ENCODE measurements around the gene EPHA10.

The EPHA10 gene

GRCh38 chr1:37723072-37723389 lies 41.9 kb downstream of the EPHA10 start (continued):
- TF ChIP-seq, protein P1, sequence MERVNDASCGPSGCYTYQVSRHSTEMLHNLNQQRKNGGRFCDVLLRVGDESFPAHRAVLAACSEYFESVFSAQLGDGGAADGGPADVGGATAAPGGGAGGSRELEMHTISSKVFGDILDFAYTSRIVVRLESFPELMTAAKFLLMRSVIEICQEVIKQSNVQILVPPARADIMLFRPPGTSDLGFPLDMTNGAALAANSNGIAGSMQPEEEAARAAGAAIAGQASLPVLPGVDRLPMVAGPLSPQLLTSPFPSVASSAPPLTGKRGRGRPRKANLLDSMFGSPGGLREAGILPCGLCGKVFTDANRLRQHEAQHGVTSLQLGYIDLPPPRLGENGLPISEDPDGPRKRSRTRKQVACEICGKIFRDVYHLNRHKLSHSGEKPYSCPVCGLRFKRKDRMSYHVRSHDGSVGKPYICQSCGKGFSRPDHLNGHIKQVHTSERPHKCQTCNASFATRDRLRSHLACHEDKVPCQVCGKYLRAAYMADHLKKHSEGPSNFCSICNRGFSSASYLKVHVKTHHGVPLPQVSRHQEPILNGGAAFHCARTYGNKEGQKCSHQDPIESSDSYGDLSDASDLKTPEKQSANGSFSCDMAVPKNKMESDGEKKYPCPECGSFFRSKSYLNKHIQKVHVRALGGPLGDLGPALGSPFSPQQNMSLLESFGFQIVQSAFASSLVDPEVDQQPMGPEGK (CRISPR knock-in tag; IDR thresholded peaks at IDR 0.05; ENCODE audit: borderline replicate concordance): no peak
- TF ChIP-seq SNAI2 (CRISPR knock-in tag; IDR thresholded peaks at IDR 0.05) (no peak), TOX (CRISPR knock-in tag; IDR thresholded peaks at IDR 0.05; ENCODE audit: borderline replicate concordance) (no peak)

GRCh38 chr1:37722181-37723071 lies 42.5 kb downstream of the EPHA10 start:
- ATAC-seq: no peak
- TF ChIP-seq ZC3H10 (CRISPR knock-in tag; IDR thresholded peaks at IDR 0.05) (no peak), ZFP30 (CRISPR knock-in tag; IDR thresholded peaks at IDR 0.05) (no peak), ZNF8 (CRISPR knock-in tag; IDR thresholded peaks at IDR 0.05) (no peak), PPARA (CRISPR knock-in tag; IDR thresholded peaks at IDR 0.05; ENCODE audit: borderline replicate concordance) (no peak), TCF4 (CRISPR knock-in tag; IDR thresholded peaks at IDR 0.05; ENCODE audit: borderline replicate concordance) (no peak), ARNTL (CRISPR knock-in tag; IDR thresholded peaks at IDR 0.05; ENCODE audit: borderline replicate concordance, low read depth) (no peak), TOX (CRISPR knock-in tag; IDR thresholded peaks at IDR 0.05; ENCODE audit: borderline replicate concordance) (no peak), CREB5 (CRISPR knock-in tag; IDR thresholded peaks at IDR 0.05; ENCODE audit: low read depth) (no peak), POU6F1 (CRISPR knock-in tag; IDR thresholded peaks at IDR 0.05; ENCODE audit: borderline replicate concordance, low read depth) (no peak)

DNA sequence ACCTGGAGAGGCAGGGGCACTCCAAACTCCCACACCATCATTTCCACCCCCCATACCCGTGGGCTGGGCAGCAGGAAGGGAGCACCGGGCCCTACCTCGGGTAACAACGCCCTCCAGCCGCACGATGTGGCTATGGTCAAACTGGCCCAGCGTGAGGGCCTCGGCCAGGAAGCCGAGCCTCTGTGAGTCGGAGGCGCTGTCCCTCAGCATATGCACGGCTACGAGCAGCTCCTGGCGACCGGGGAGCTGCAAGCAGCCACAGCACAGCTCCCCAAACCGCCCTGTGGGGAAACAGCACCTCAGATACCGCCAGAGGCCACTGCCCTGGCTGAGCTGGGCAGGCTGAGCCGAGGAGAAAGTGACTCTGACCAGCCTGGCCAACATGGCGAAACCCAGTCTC lies 43.4 kb downstream of the EPHA10 start:
- TF ChIP-seq CSDC2 (CRISPR knock-in tag; IDR thresholded peaks at IDR 0.05) (no peak), ZFP3 (CRISPR knock-in tag; IDR thresholded peaks at IDR 0.05) (no peak), TCF4 (CRISPR knock-in tag; IDR thresholded peaks at IDR 0.05; ENCODE audit: borderline replicate concordance) (no peak), TOX (CRISPR knock-in tag; IDR thresholded peaks at IDR 0.05; ENCODE audit: borderline replicate concordance) (no peak), ZNF8 (CRISPR knock-in tag; IDR thresholded peaks at IDR 0.05) (no peak), ZNF565 (CRISPR knock-in tag; conservative IDR thresholded peaks at IDR 0.05; ENCODE audit: low read depth) (no peak), POU6F1 (CRISPR knock-in tag; IDR thresholded peaks at IDR 0.05; ENCODE audit: borderline replicate concordance, low read depth) (no peak), OSR1 (CRISPR knock-in tag; IDR thresholded peaks at IDR 0.05) (no peak), ISL1 (CRISPR knock-in tag; IDR thresholded peaks at IDR 0.05) (no peak), ZC3H10 (CRISPR knock-in tag; IDR thresholded peaks at IDR 0.05) (no peak), GLIS3 (CRISPR knock-in tag; IDR thresholded peaks at IDR 0.05) (no peak), BACH2 (CRISPR knock-in tag; IDR thresholded peaks at IDR 0.05; ENCODE audit: borderline replicate concordance) (no peak)
- TF ChIP-seq, protein P1 (CRISPR knock-in tag; IDR thresholded peaks at IDR 0.05; ENCODE audit: borderline replicate concordance): no peak
- TF ChIP-seq, protein P2, sequence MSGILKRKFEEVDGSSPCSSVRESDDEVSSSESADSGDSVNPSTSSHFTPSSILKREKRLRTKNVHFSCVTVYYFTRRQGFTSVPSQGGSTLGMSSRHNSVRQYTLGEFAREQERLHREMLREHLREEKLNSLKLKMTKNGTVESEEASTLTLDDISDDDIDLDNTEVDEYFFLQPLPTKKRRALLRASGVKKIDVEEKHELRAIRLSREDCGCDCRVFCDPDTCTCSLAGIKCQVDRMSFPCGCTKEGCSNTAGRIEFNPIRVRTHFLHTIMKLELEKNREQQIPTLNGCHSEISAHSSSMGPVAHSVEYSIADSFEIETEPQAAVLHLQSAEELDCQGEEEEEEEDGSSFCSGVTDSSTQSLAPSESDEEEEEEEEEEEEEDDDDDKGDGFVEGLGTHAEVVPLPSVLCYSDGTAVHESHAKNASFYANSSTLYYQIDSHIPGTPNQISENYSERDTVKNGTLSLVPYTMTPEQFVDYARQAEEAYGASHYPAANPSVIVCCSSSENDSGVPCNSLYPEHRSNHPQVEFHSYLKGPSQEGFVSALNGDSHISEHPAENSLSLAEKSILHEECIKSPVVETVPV (CRISPR knock-in tag; IDR thresholded peaks at IDR 0.05): no peak
- no peak for ATAC-seq
